Lung (tissue), 12 donors: Measurements from ENCODE around the gene POMGNT2. TPM values are rescaled to one million over a fixed set of nuclear protein-coding genes. Genes with fewer than 3 reads are reported as not detected.

Source experiments
- ATAC-seq: fragments of 200-7000 bp; cut with Tn5 transposase; one replicate; pipeline ENCODE4 v1.9.1; 2020; ENCODE audit warnings: moderate number of reproducible peaks; ENCODE audit not compliant: insufficient read depth, low FRiP score
- DNase-seq, 3 donors: peaks; one replicate each; pipeline ENCODE4 v3.0.0-alpha.2; 2013 to 2017
- H3K27ac ChIP-seq, 2 donors: one replicate each; pipeline ENCODE4 v1.5.1; 2013; ENCODE audit warnings: mild to moderate bottlenecking in 2 of 2, moderate library complexity in 2 of 2, control low read depth in 1 of 2, inconsistent platforms in 1 of 2, low read depth in 1 of 2, low read length in 1 of 2
- H3K27me3 ChIP-seq, 3 donors: one replicate each; pipeline ENCODE4 v1.5.1; 2013; ENCODE audit warnings: low read length in 2 of 3; ENCODE audit not compliant: control insufficient read depth in 3 of 3, insufficient read depth in 3 of 3
- H3K36me3 ChIP-seq, 4 donors: one replicate each; pipeline ENCODE4 v1.5.1; 2013; ENCODE audit warnings: low read length in 4 of 4, mild to moderate bottlenecking in 1 of 4, moderate library complexity in 1 of 4; ENCODE audit not compliant: control insufficient read depth in 4 of 4, insufficient read depth in 4 of 4
- H3K4me1 ChIP-seq, 5 donors: one replicate each; pipeline ENCODE4 v1.5.1; 2013; ENCODE audit warnings: low read length in 5 of 5, mild to moderate bottlenecking in 2 of 5, moderate library complexity in 1 of 5; ENCODE audit not compliant: control insufficient read depth in 5 of 5, insufficient read depth in 5 of 5
- H3K4me3 ChIP-seq: one replicate; pipeline ENCODE4 v1.5.1; 2013; ENCODE audit warnings: mild to moderate bottlenecking, control low read depth, moderate library complexity
- H3K9ac ChIP-seq, 2 donors: one replicate each; pipeline ENCODE4 v1.5.1; 2013; ENCODE audit warnings: low read length in 2 of 2, control low read depth in 1 of 2; ENCODE audit not compliant: insufficient read depth in 1 of 2
- H3K9me3 ChIP-seq, 4 donors: one replicate each; pipeline ENCODE4 v1.5.1; 2013; ENCODE audit warnings: low read length in 3 of 4, mild to moderate bottlenecking in 1 of 4, moderate library complexity in 1 of 4; ENCODE audit not compliant: control insufficient read depth in 4 of 4, insufficient read depth in 3 of 4
- CTCF ChIP-seq: IDR thresholded peaks from 2 replicates; pipeline ENCODE4 v1.5.1; 2012; ENCODE audit warnings: mild to moderate bottlenecking; ENCODE audit errors: control extremely low read depth, extremely low read depth
- WGBS, 2 donors: extraction: QIAGEN DNeasy Blood & Tissue Kit; methylation state at CpG; one replicate each; pipeline ENCODE4 v1.1.7; 2013; 5-methylcytosine and 5-hydroxymethylcytosine counted together
- polyA plus RNA-seq, 2 donors: library from polyadenylated mRNA; stranded (reverse); fragments of 200-250 nt; gene quantifications; one replicate each; pipeline ENCODE4 v1.2.1, GENCODE V29; 2013
- total RNA-seq, 2 donors: library from RNA; depleted of rRNA in 1 of 2; stranded (reverse); fragments of >200 nt in 1 of 2; gene quantifications; one replicate each; pipeline ENCODE4 v1.2.1, GENCODE V29; 2014 to 2021
- donor health status: control.
- donor health status: control.
- donor health status: Bipolar disorder and iron deficiency.
- donor health status: healthy.
- donor health status: DM: yes; HTN: yes; CAD: no.

Gene POMGNT2
- total and polyA plus RNA-seq, 4 donors = 5.8 to 15.7 (median 13.1) TPM

- WGBS, 2 donors = 90 to 92% methylated on average over 5 of the region's 5 CpGs
- no peaks in the 10 kb centered on the region for H3K4me1 ChIP-seq
- no peak overlapping the region for H3K27ac ChIP-seq
- H3K27me3 ChIP-seq = no peaks in the 10 kb centered on the region
- no peak overlapping the region for H3K4me3 ChIP-seq
- ATAC-seq (no peak), DNase-seq (no peak)
- peaks cover 0 to 5% (median 0%) of the 10 kb centered on the region in 4 donors for H3K9me3 ChIP-seq
- no peaks in the 10 kb centered on the region for H3K36me3 ChIP-seq
- no peak overlapping the region for H3K9ac ChIP-seq
- no peak for TF ChIP-seq CTCF
These were observed 43.8 kb downstream of the POMGNT2 start for GRCh38 chr3:43062040-43062563.

- Histone ChIP-seq H3K36me3 (no peaks in the 10 kb centered on the region), H3K9ac (no peak overlapping the region), H3K4me3 (no peak overlapping the region), H3K4me1 (no peaks in the 10 kb centered on the region), H3K27ac (no peak overlapping the region), H3K9me3 (peaks cover 0 to 5% (median 0%) of the 10 kb centered on the region in 4 donors), H3K27me3 (no peaks in the 10 kb centered on the region)
- DNase-seq (no peak), ATAC-seq (no peak)
- 88 to 96% methylated on average over 8 of the region's 8 CpGs for WGBS, 2 donors
- TF ChIP-seq CTCF = no peak
These were observed 44.6 kb downstream of the POMGNT2 start for GRCh38 chr3:43061101-43061895.

- no peak for ATAC-seq
- no peak overlapping the region for H3K27ac ChIP-seq
- TF ChIP-seq CTCF = no peak
- H3K4me3 ChIP-seq = no peak overlapping the region
- WGBS, 2 donors = 86 to 100% methylated on average over 1 of the region's 1 CpG
- no peak for DNase-seq
- peaks cover 0 to 5% (median 0%) of the 10 kb centered on the region in 4 donors for H3K9me3 ChIP-seq
- H3K36me3 ChIP-seq = no peaks in the 10 kb centered on the region
- H3K4me1 ChIP-seq = no peaks in the 10 kb centered on the region
- H3K9ac ChIP-seq = no peak overlapping the region
- no peaks in the 10 kb centered on the region for H3K27me3 ChIP-seq
These were observed 46.4 kb downstream of the POMGNT2 start for GRCh38 chr3:43059456-43059855.
